ENCODE data around the gene BHLHA15.

- TF ChIP-seq POLR2AphosphoS5 (IDR thresholded peaks at IDR 0.05) (no peak), CTCF (IDR thresholded peaks at IDR 0.05) (no peak), POLR2A (IDR thresholded peaks at IDR 0.05) (no peak)
Measured at GRCh38 chr7:98230746-98231471, 19.7 kb downstream of the BHLHA15 start.

Data from transverse colon (tissue), 4 donors.